KMS-11 (cell line): ENCODE results near the gene ANKRD34B.

Experiments used
- H2AFZ ChIP-seq: fragments of 200-600 bp; sonication (generic); 2 replicates; pipeline ENCODE4 v1.6.1; 2016; ENCODE audit warnings: antibody characterized with exemption, mixed run types, low read depth
- H3K27ac ChIP-seq: fragments of 200-600 bp; sonication (generic); 2 replicates; pipeline ENCODE4 v1.6.1; 2016; ENCODE audit warnings: mild to moderate bottlenecking, mixed run types
- H3K27me3 ChIP-seq: fragments of 200-600 bp; sonication (generic); 2 replicates; pipeline ENCODE4 v1.6.1; 2017; ENCODE audit warnings: mild to moderate bottlenecking, low read depth, mixed run types, moderate library complexity; ENCODE audit not compliant: insufficient read depth
- H3K36me3 ChIP-seq: fragments of 200-600 bp; sonication (generic); 2 replicates; pipeline ENCODE4 v1.6.1; 2017; ENCODE audit warnings: mild to moderate bottlenecking, mixed run types; ENCODE audit not compliant: insufficient read depth
- H3K4me1 ChIP-seq: fragments of 200-600 bp; sonication (generic); 2 replicates; pipeline ENCODE4 v1.6.1; 2016; ENCODE audit warnings: mild to moderate bottlenecking, low read depth, mixed run types; ENCODE audit not compliant: poor library complexity, severe bottlenecking
- H3K4me2 ChIP-seq: fragments of 200-600 bp; sonication (generic); 2 replicates; pipeline ENCODE4 v1.7.0; 2016; ENCODE audit warnings: mild to moderate bottlenecking, mixed run types
- H3K4me3 ChIP-seq: fragments of 200-600 bp; sonication (generic); IDR thresholded peaks from 2 replicates; pipeline ENCODE4 v1.6.1; 2017; ENCODE audit warnings: low read depth, low read length, mixed read lengths; ENCODE audit not compliant: insufficient read depth
- H3K79me2 ChIP-seq: fragments of 200-600 bp; sonication (generic); 2 replicates; pipeline ENCODE4 v1.6.1; 2016; ENCODE audit warnings: low read depth, mixed run types; ENCODE audit not compliant: insufficient read depth
- H3K9ac ChIP-seq: fragments of 200-600 bp; sonication (generic); 2 replicates; pipeline ENCODE4 v1.6.1; 2016; ENCODE audit warnings: mild to moderate bottlenecking, mixed run types
- H4K20me1 ChIP-seq: fragments of 200-600 bp; sonication (generic); 2 replicates; pipeline ENCODE4 v1.6.1; 2016; ENCODE audit warnings: mild to moderate bottlenecking, mixed run types; ENCODE audit not compliant: insufficient read depth
- TF ChIP-seq, protein P1 (sequence below): fragments of 200-600 bp; sonication (generic); conservative IDR thresholded peaks from 2 replicates; pipeline ENCODE4 v1.6.1; 2017; ENCODE audit warnings: low read depth, mild to moderate bottlenecking, antibody characterized with exemption, low read length, moderate library complexity, mixed read lengths

Gene ANKRD34B

GRCh38 chr5:80600943-80601693 is 31.0 kb upstream of the ANKRD34B start:
- Histone ChIP-seq H3K36me3 (no peaks in the 10 kb centered on the region), H3K4me3 (no peak overlapping the region), H3K27ac (no peak overlapping the region), H3K4me2 (no peak overlapping the region), H3K79me2 (no peaks in the 10 kb centered on the region), H4K20me1 (no peaks in the 10 kb centered on the region), H3K4me1 (no peaks in the 10 kb centered on the region), H3K9ac (no peak overlapping the region), H2AFZ (no peak overlapping the region), H3K27me3 (no peaks in the 10 kb centered on the region)
- TF ChIP-seq, protein P1, sequence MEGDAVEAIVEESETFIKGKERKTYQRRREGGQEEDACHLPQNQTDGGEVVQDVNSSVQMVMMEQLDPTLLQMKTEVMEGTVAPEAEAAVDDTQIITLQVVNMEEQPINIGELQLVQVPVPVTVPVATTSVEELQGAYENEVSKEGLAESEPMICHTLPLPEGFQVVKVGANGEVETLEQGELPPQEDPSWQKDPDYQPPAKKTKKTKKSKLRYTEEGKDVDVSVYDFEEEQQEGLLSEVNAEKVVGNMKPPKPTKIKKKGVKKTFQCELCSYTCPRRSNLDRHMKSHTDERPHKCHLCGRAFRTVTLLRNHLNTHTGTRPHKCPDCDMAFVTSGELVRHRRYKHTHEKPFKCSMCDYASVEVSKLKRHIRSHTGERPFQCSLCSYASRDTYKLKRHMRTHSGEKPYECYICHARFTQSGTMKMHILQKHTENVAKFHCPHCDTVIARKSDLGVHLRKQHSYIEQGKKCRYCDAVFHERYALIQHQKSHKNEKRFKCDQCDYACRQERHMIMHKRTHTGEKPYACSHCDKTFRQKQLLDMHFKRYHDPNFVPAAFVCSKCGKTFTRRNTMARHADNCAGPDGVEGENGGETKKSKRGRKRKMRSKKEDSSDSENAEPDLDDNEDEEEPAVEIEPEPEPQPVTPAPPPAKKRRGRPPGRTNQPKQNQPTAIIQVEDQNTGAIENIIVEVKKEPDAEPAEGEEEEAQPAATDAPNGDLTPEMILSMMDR, result no peak

GRCh38 chr5:80597500-80597899 is 27.4 kb upstream of the ANKRD34B start:
- Histone ChIP-seq H3K27ac (no peak overlapping the region), H3K9ac (no peak overlapping the region), H2AFZ (no peak overlapping the region), H3K79me2 (no peaks in the 10 kb centered on the region), H3K36me3 (no peaks in the 10 kb centered on the region), H3K4me2 (no peak overlapping the region), H3K4me1 (no peaks in the 10 kb centered on the region), H3K4me3 (no peak overlapping the region), H4K20me1 (no peaks in the 10 kb centered on the region), H3K27me3 (no peaks in the 10 kb centered on the region)
- TF ChIP-seq, protein P1, result no peak

GRCh38 chr5:80594810-80595209 is 24.7 kb upstream of the ANKRD34B start:
- no peak overlapping the region for H2AFZ ChIP-seq
- H3K27ac ChIP-seq, result no peak overlapping the region
- no peak overlapping the region for H3K4me3 ChIP-seq
- no peaks in the 10 kb centered on the region for H4K20me1 ChIP-seq
- no peaks in the 10 kb centered on the region for H3K36me3 ChIP-seq
- no peaks in the 10 kb centered on the region for H3K27me3 ChIP-seq
- no peak overlapping the region for H3K9ac ChIP-seq
- no peaks in the 10 kb centered on the region for H3K4me1 ChIP-seq
- TF ChIP-seq, protein P1, result no peak
- no peaks in the 10 kb centered on the region for H3K79me2 ChIP-seq
- H3K4me2 ChIP-seq, result no peak overlapping the region

GRCh38 chr5:80592761-80593160 is 22.7 kb upstream of the ANKRD34B start:
- TF ChIP-seq, protein P1, result no peak
- Histone ChIP-seq H3K27me3 (no peaks in the 10 kb centered on the region), H4K20me1 (no peaks in the 10 kb centered on the region), H3K4me2 (no peak overlapping the region), H3K79me2 (no peaks in the 10 kb centered on the region), H2AFZ (no peak overlapping the region), H3K9ac (no peak overlapping the region), H3K4me3 (no peak overlapping the region), H3K27ac (no peak overlapping the region), H3K4me1 (no peaks in the 10 kb centered on the region), H3K36me3 (no peaks in the 10 kb centered on the region)
